Upper lobe of left lung (tissue), 6 donors: ENCODE data around the gene NAA80. TPM values are rescaled to one million over a fixed set of nuclear protein-coding genes. Genes with fewer than 3 reads are reported as not detected.
A peak's percentile ranks its signal among the peaks of the same experiment; 100 is the strongest.
"Not testable (repeated sequence)": the region's sequence is repeated elsewhere in the genome, so short reads cannot be mapped to it uniquely, and the experiment has no call there.

ENCODE experiments used
- ATAC-seq, 2 donors: fragments of 200-7000 bp; cut with Tn5 transposase; one replicate each; pipeline ENCODE4 v1.9.1; 2022; ENCODE audit warnings: mild to moderate bottlenecking in 2 of 2, moderate library complexity in 2 of 2; ENCODE audit not compliant: low FRiP score in 2 of 2
- DNase-seq, 2 donors: peaks; one replicate each; pipeline ENCODE4 v3.0.0-alpha.2; 2019 to 2020
- H3K27ac ChIP-seq, 4 donors: fragments of 200-600 bp; sonication (generic); one replicate each; pipeline ENCODE4 v1.5.1; 2016 to 2019
- H3K27me3 ChIP-seq, 4 donors: fragments of 200-600 bp; sonication (generic); one replicate each; pipeline ENCODE4 v1.5.1; 2017 to 2019
- H3K36me3 ChIP-seq, 4 donors: fragments of 200-600 bp; sonication (generic); one replicate each; pipeline ENCODE4 v1.5.1; 2016 to 2019
- H3K4me1 ChIP-seq, 4 donors: fragments of 200-600 bp; sonication (generic); one replicate each; pipeline ENCODE4 v1.5.1; 2018 to 2019
- H3K4me3 ChIP-seq, 4 donors: fragments of 200-600 bp; sonication (generic); one replicate each; pipeline ENCODE4 v1.5.1; 2017 to 2019; ENCODE audit warnings: mild to moderate bottlenecking in 2 of 4, moderate library complexity in 1 of 4
- H3K9me3 ChIP-seq, 4 donors: fragments of 200-600 bp; sonication (generic); one replicate each; pipeline ENCODE4 v1.5.1; 2018 to 2019
- EP300 ChIP-seq, 4 donors: sonication (generic); formaldehyde crosslinking; IDR thresholded peaks; one replicate each; pipeline ENCODE4 v1.5.1; 2017; ENCODE audit warnings: antibody characterized with exemption in 4 of 4, control low read depth in 2 of 4
- POLR2A ChIP-seq, 4 donors: fragments of 450-650 bp; IDR thresholded peaks; one replicate each; pipeline ENCODE4 v1.5.1; 2016 to 2017; ENCODE audit warnings: antibody characterized with exemption in 4 of 4, mild to moderate bottlenecking in 2 of 4
- POLR2AphosphoS5 ChIP-seq, 2 donors: sonication (generic); formaldehyde crosslinking; IDR thresholded peaks; one replicate each; pipeline ENCODE4 v1.5.1; 2017; ENCODE audit warnings: antibody characterized with exemption in 2 of 2
- WGBS, 2 donors: methylation state at CpG; one replicate each; pipeline ENCODE4 v1.1.5; 2017 to 2018; 5-methylcytosine and 5-hydroxymethylcytosine counted together
- total RNA-seq, 6 donors: library from RNA; depleted of rRNA in 4 of 6; stranded (reverse); fragments of >200 nt in 4 of 6; gene quantifications; one replicate each; pipeline versions ENCODE4 v1.1.0 to v1.2.1, GENCODE V29; 2016 to 2021
- TF ChIP-seq, protein P1 (sequence below), 6 experiments: fragments of 450-650 bp in 4 of 6; fragments of 200-600 bp in 2 of 6; sonication (generic) in 2 of 6; IDR thresholded peaks; one replicate each; pipeline ENCODE4 v1.5.1; 2016 to 2019; ENCODE audit warnings: antibody characterized with exemption in 6 of 6
- donor health status: DM: no; HTN: no; CAD: no; lungs with moderate emphysema.
- donor health status: DM: no; HTN: yes; CAD: no; lungs with severe emphysema.

NAA80 gene
- total RNA-seq, 6 donors from 2014 or later, result 12.1 to 34.5 (median 15.1) TPM

DNA sequence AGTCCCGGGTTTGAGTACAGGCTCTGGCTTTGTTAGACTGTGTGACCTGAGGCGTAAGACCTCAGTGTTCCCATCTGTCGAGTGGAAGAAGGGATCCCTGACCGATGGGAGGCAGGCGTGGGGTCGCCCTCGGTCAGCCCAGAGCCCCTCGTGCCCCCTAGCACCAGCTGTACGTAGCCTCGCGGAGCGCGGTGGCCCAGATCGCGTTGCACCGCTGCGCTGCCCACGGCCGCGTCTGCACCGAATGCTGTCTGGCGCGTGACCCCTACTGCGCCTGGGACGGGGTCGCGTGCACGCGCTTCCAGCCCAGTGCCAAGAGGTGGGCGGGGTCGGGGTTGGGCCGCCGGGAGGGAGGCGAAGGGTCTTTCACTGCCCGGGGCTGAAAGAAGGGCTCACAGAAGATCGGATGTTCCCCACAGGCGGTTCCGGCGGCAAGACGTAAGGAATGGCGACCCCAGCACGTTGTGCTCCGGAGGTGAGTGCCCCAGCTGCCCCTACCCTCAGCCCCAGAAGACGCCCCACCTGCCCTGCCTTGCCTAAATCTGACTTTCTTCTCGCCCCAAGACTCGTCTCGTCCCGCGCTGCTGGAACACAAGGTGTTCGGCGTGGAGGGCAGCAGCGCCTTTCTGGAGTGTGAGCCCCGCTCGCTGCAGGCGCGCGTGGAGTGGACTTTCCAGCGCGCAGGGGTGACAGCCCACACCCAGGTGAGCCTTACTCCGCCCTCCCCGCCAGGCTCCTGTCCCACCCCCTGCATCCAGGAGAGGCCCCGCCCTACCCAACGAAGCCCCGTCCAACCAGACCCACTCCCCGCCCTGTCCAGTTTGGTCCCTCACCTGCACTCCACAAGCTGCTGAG, 23.8 kb downstream of the NAA80 start:
- DNase-seq (peak in 1 of 2 donors; percentile 87), ATAC-seq (no peak)
- Histone ChIP-seq H3K36me3 (peaks cover 0 to 28% (median 8%) of the 10 kb centered on the region in 4 donors), H3K4me3 (no peak overlapping the region), H3K4me1 (peaks cover 22 to 47% (median 31%) of the 10 kb centered on the region in 4 donors), H3K27me3 (peaks cover 0 to 13% (median 5%) of the 10 kb centered on the region in 4 donors), H3K27ac (no peak overlapping the region), H3K9me3 (no peaks in the 10 kb centered on the region)
- TF ChIP-seq POLR2A (IDR thresholded peaks at IDR 0.05), result no peak
- TF ChIP-seq, protein P1, sequence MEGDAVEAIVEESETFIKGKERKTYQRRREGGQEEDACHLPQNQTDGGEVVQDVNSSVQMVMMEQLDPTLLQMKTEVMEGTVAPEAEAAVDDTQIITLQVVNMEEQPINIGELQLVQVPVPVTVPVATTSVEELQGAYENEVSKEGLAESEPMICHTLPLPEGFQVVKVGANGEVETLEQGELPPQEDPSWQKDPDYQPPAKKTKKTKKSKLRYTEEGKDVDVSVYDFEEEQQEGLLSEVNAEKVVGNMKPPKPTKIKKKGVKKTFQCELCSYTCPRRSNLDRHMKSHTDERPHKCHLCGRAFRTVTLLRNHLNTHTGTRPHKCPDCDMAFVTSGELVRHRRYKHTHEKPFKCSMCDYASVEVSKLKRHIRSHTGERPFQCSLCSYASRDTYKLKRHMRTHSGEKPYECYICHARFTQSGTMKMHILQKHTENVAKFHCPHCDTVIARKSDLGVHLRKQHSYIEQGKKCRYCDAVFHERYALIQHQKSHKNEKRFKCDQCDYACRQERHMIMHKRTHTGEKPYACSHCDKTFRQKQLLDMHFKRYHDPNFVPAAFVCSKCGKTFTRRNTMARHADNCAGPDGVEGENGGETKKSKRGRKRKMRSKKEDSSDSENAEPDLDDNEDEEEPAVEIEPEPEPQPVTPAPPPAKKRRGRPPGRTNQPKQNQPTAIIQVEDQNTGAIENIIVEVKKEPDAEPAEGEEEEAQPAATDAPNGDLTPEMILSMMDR (IDR thresholded peaks at IDR 0.05), result no peak
- no peak for TF ChIP-seq EP300 (IDR thresholded peaks at IDR 0.05)
- no peak for TF ChIP-seq POLR2AphosphoS5 (IDR thresholded peaks at IDR 0.05)
- WGBS, 2 donors, result 77 to 91% methylated on average over 15 to 65 of the region's 65 CpGs

DNA sequence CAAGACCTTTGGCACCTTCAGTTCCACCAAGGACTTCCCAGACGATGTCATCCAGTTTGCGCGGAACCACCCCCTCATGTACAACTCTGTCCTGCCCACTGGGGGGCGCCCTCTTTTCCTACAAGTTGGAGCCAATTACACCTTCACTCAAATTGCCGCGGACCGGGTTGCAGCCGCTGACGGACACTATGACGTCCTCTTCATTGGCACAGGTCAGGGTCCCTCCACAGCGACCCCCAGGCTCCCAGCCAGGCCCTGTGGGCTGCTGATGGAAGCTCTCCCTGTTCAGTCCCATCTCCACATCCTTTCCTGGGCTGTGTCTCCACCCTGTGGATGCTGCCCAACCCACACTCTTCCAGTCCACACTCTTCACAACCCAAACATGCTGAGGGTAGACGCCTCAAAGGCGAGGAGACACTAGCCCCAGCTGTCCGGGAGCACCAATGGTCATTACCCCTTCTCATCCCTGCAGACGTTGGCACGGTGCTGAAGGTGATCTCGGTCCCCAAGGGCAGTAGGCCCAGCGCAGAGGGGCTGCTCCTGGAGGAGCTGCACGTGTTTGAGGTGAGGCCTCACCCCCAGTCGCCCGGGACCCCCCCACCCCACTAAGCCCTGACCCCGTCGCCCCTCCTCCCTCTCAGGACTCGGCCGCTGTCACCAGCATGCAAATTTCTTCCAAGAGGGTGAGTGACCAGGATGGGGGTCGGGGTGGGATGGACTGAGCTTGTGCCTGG, 24.7 kb downstream of the NAA80 start:
- DNase-seq (peak in 1 of 2 donors; percentile 80), ATAC-seq (peak; percentile 24 to 51)
- Histone ChIP-seq H3K36me3 (peaks cover 0 to 28% (median 8%) of the 10 kb centered on the region in 4 donors), H3K27ac (no peak overlapping the region), H3K4me1 (peaks cover 22 to 54% (median 38%) of the 10 kb centered on the region in 4 donors), H3K4me3 (peak overlapping the region in 1 of 4 donors; percentile 48), H3K9me3 (no peaks in the 10 kb centered on the region), H3K27me3 (peaks cover 0 to 13% (median 5%) of the 10 kb centered on the region in 4 donors)
- WGBS, 2 donors, result 35 to 39% methylated on average over 18 to 26 of the region's 26 CpGs
- TF ChIP-seq, protein P1 (IDR thresholded peaks at IDR 0.05), result peak; percentile 73 to 83 (median 82)
- TF ChIP-seq POLR2A (IDR thresholded peaks at IDR 0.05), result no peak
- no peak for TF ChIP-seq EP300 (IDR thresholded peaks at IDR 0.05)

DNA sequence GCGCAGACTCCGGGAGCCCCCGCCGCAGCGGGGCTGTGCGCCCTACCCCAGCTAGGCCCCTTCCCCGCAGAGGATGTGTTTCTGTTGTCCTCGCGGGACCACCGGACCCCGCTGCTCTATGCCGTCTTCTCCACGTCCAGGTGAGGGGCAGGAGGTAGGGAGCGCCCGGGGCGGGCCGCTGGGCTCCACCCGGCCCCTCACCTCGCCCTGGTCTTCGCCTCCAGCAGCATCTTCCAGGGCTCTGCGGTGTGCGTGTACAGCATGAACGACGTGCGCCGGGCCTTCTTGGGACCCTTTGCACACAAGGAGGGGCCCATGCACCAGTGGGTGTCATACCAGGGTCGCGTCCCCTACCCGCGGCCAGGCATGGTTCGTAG, 25.5 kb downstream of the NAA80 start:
- TF ChIP-seq EP300 (IDR thresholded peaks at IDR 0.05), result no peak
- TF ChIP-seq, protein P1 (IDR thresholded peaks at IDR 0.05), result no peak
- no peak for TF ChIP-seq POLR2A (IDR thresholded peaks at IDR 0.05)
- no peak for TF ChIP-seq POLR2AphosphoS5 (IDR thresholded peaks at IDR 0.05)
- H3K36me3 ChIP-seq, result peaks cover 0 to 28% (median 8%) of the 10 kb centered on the region in 4 donors
- peak overlapping the region in 2 of 4 donors; percentile 60 to 65 for H3K27ac ChIP-seq
- ATAC-seq (no peak), DNase-seq (no peak)
- H3K27me3 ChIP-seq, result peaks cover 0 to 13% (median 5%) of the 10 kb centered on the region in 4 donors
- peak overlapping the region in 3 of 4 donors; percentile 27 to 48 (median 46) for H3K4me3 ChIP-seq
- H3K4me1 ChIP-seq, result peaks cover 29 to 63% (median 45%) of the 10 kb centered on the region in 4 donors
- 55 to 66% methylated on average over 12 to 31 of the region's 31 CpGs for WGBS, 2 donors
- no peaks in the 10 kb centered on the region for H3K9me3 ChIP-seq

DNA sequence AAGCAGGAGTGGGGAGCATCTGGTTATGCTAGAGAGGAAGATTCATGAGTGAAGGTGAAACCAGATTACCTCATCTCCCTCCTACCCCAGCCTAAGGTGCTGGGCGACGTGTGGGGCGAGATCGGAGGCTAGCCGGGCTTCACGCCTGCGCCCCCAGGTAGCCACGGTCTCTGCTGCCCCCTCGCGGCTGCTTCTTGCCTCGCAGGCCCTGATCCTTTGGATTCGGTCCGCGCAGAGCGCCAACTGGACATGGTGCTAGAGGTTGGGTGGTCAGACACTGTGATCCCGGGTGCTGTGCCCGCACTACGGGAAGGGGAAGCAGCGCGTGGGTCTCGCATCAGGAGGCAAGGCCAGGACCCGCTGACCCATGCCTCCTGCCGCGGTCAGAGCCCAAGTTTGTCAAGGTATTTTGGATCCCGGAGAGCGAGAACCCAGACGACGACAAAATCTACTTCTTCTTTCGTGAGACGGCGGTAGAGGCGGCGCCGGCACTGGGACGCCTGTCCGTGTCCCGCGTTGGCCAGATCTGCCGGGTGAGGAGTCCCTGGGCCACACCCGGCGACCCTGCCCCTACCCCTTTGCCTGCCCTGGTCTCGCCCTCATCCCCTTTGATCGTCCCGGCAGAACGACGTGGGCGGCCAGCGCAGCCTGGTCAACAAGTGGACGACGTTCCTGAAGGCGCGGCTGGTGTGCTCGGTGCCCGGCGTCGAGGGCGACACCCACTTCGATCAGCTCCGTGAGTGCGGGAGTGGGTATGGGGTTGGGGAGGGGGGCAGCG, 26.1 kb downstream of the NAA80 start:
- TF ChIP-seq EP300 (IDR thresholded peaks at IDR 0.05), result no peak
- TF ChIP-seq POLR2A (IDR thresholded peaks at IDR 0.05), result peak in 1 of 4 donors; percentile 27
- TF ChIP-seq, protein P1 (IDR thresholded peaks at IDR 0.05), result peak; percentile 98 to 100 (median 100)
- peak; percentile 52 to 59 for TF ChIP-seq POLR2AphosphoS5 (IDR thresholded peaks at IDR 0.05)
- Histone ChIP-seq H3K4me1 (peaks cover 35 to 69% (median 51%) of the 10 kb centered on the region in 4 donors), H3K27me3 (peaks cover 0 to 13% (median 5%) of the 10 kb centered on the region in 4 donors), H3K27ac (peak overlapping the region in 3 of 4 donors; percentile 60 to 70 (median 65)), H3K4me3 (peak overlapping the region in 3 of 4 donors; percentile 27 to 48 (median 46)), H3K36me3 (peaks cover 0 to 27% (median 8%) of the 10 kb centered on the region in 4 donors), H3K9me3 (no peaks in the 10 kb centered on the region)
- 0 to 5% methylated on average over 7 to 57 of the region's 61 CpGs for WGBS, 2 donors
- ATAC-seq (peak; percentile 81 to 88), DNase-seq (peak; percentile 93 to 97)

DNA sequence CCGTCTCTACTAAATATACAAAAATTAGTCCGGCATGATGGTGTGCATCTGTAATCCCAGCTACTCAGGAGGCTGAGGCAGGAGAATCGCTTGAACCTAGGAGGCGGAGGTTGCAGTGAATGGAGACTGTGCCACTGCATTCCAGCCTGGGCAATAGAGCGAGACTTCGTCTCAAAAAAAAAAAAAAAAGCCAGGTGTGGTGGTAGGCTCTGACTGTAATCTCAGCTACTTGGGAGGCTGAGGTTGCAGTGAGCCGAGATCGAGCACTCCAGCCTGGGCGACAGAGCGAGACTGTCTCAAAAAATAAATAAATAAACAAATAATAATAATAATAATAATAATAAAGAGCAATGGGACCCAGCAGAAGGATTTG, 26.7 kb downstream of the NAA80 start:
- 64% methylated on average over 10 of the region's 10 CpGs for WGBS, 2 donors
- Histone ChIP-seq H3K4me3 (peak overlapping the region in 1 of 4 donors; percentile 48), H3K36me3 (peaks cover 0 to 23% (median 8%) of the 10 kb centered on the region in 4 donors), H3K4me1 (peaks cover 41 to 74% (median 56%) of the 10 kb centered on the region in 4 donors), H3K27me3 (peaks cover 0 to 13% (median 5%) of the 10 kb centered on the region in 4 donors)
- not testable (repeated sequence) for DNase-seq, ATAC-seq, H3K9me3 ChIP-seq, H3K27ac ChIP-seq
